ENCODE data around the gene EME2. TPM values are rescaled to one million over a fixed set of nuclear protein-coding genes. Genes with fewer than 3 reads are reported as not detected.
A peak's percentile ranks its signal among the peaks of the same experiment; 100 is the strongest.

Gene EME2
- total RNA-seq, 3 donors from 2014 or later (not counting 1 experiment from before 2014, with no cell fraction given): 30.0 to 33.8 (median 30.1) TPM

- Histone ChIP-seq H3K27me3 (ENCODE audit: control insufficient read depth, insufficient read depth, low read length) (no peaks in the 10 kb centered on the region), H3K36me3 (ENCODE audit: control insufficient read depth, insufficient read depth, low read length) (peaks cover 20% of the 10 kb centered on the region)
- intact Hi-C loops (cut with micrococcal nuclease): no loop called here
These were observed 15.6 kb downstream of the EME2 start for GRCh38 chr16:1788095-1788707.

GRCh38 chr16:1788708-1789100 is 16.1 kb downstream of the EME2 start:
- no peaks in the 10 kb centered on the region for H3K27me3 ChIP-seq (ENCODE audit: control insufficient read depth, insufficient read depth, low read length)
- H3K27ac ChIP-seq (ENCODE audit: low read length): no peak overlapping the region
- H3K9me3 Mint-ChIP-seq: no peaks in the 10 kb centered on the region
- no peak for TF ChIP-seq CTCF (IDR thresholded peaks at IDR 0.05)
- peaks cover 20% of the 10 kb centered on the region for H3K36me3 ChIP-seq (ENCODE audit: control insufficient read depth, insufficient read depth, low read length)
- peaks cover 15% of the 10 kb centered on the region for H3K4me1 ChIP-seq (ENCODE audit: control insufficient read depth, insufficient read depth, low read length)
- H3K4me3 Mint-ChIP-seq: peak overlapping the region; percentile 35
- H3K36me3 Mint-ChIP-seq: no peaks in the 10 kb centered on the region
- peaks cover 6 to 13% of the 10 kb centered on the region in 2 donors for H3K4me1 Mint-ChIP-seq
- WGBS (ENCODE audit: insufficient coverage): 91% methylated on average over 19 of the region's 19 CpGs
- H3K27me3 Mint-ChIP-seq (ENCODE audit: low read depth in 2 of 2): no peaks in the 10 kb centered on the region
- H3K27ac Mint-ChIP-seq: peak overlapping the region in 1 of 2 donors; percentile 68
- H3K4me3 ChIP-seq (ENCODE audit: low read length): no peak overlapping the region
- no peak for ATAC-seq
- no peak for DNase-seq
- intact Hi-C loops (cut with micrococcal nuclease): no loop called here
- no peaks in the 10 kb centered on the region for H3K9me3 ChIP-seq (ENCODE audit: control insufficient read depth, insufficient read depth, low read length)

More at GRCh38 chr16:1788095-1788707, 15.6 kb downstream of the EME2 start:
- no peaks in the 10 kb centered on the region for H3K27me3 Mint-ChIP-seq (ENCODE audit: low read depth in 2 of 2)
- Histone ChIP-seq H3K27ac (ENCODE audit: low read length) (no peak overlapping the region), H3K4me3 (ENCODE audit: low read length) (no peak overlapping the region), H3K9me3 (ENCODE audit: control insufficient read depth, insufficient read depth, low read length) (no peaks in the 10 kb centered on the region), H3K4me1 (ENCODE audit: control insufficient read depth, insufficient read depth, low read length) (peaks cover 20% of the 10 kb centered on the region)
- no peak for ATAC-seq
- H3K27ac Mint-ChIP-seq: no peak overlapping the region
- H3K9me3 Mint-ChIP-seq: no peaks in the 10 kb centered on the region
- no peaks in the 10 kb centered on the region for H3K36me3 Mint-ChIP-seq
- DNase-seq: no peak
- WGBS (ENCODE audit: insufficient coverage): 97% methylated on average over 38 of the region's 38 CpGs
- no peak overlapping the region for H3K4me3 Mint-ChIP-seq
- peaks cover 6 to 16% of the 10 kb centered on the region in 2 donors for H3K4me1 Mint-ChIP-seq
- TF ChIP-seq CTCF (IDR thresholded peaks at IDR 0.05): no peak

GRCh38 chr16:1789643-1790045 is 17.0 kb downstream of the EME2 start:
- H3K4me3 Mint-ChIP-seq: no peak overlapping the region
- intact Hi-C loops (cut with micrococcal nuclease): no loop called here
- no peak overlapping the region for H3K27ac Mint-ChIP-seq
- no peaks in the 10 kb centered on the region for H3K9me3 Mint-ChIP-seq
- ATAC-seq: no peak
- TF ChIP-seq CTCF (IDR thresholded peaks at IDR 0.05): no peak
- WGBS (ENCODE audit: insufficient coverage): 92% methylated on average over 25 of the region's 25 CpGs
- no peak overlapping the region for H3K4me3 ChIP-seq (ENCODE audit: low read length)
- no peaks in the 10 kb centered on the region for H3K36me3 Mint-ChIP-seq
- no peaks in the 10 kb centered on the region for H3K27me3 Mint-ChIP-seq (ENCODE audit: low read depth in 2 of 2)
- H3K4me1 ChIP-seq (ENCODE audit: control insufficient read depth, insufficient read depth, low read length): peaks cover 8% of the 10 kb centered on the region
- no peak for DNase-seq
- H3K27me3 ChIP-seq (ENCODE audit: control insufficient read depth, insufficient read depth, low read length): no peaks in the 10 kb centered on the region
- peaks cover 6 to 13% of the 10 kb centered on the region in 2 donors for H3K4me1 Mint-ChIP-seq
- peaks cover 20% of the 10 kb centered on the region for H3K36me3 ChIP-seq (ENCODE audit: control insufficient read depth, insufficient read depth, low read length)
- H3K9me3 ChIP-seq (ENCODE audit: control insufficient read depth, insufficient read depth, low read length): no peaks in the 10 kb centered on the region
- no peak overlapping the region for H3K27ac ChIP-seq (ENCODE audit: low read length)

- Mint-ChIP-seq H3K4me3 (no peak overlapping the region), H3K4me1 (peaks cover 6 to 9% of the 10 kb centered on the region in 2 donors), H3K9me3 (no peaks in the 10 kb centered on the region), H3K36me3 (no peaks in the 10 kb centered on the region), H3K27ac (no peak overlapping the region), H3K27me3 (ENCODE audit: low read depth in 2 of 2) (no peaks in the 10 kb centered on the region)
- DNase-seq (no peak), ATAC-seq (no peak)
- no peak for TF ChIP-seq CTCF (IDR thresholded peaks at IDR 0.05)
- Histone ChIP-seq H3K9me3 (ENCODE audit: control insufficient read depth, insufficient read depth, low read length) (no peaks in the 10 kb centered on the region), H3K27ac (ENCODE audit: low read length) (no peak overlapping the region), H3K4me3 (ENCODE audit: low read length) (no peak overlapping the region), H3K4me1 (ENCODE audit: control insufficient read depth, insufficient read depth, low read length) (peaks cover 5% of the 10 kb centered on the region), H3K36me3 (ENCODE audit: control insufficient read depth, insufficient read depth, low read length) (peaks cover 20% of the 10 kb centered on the region), H3K27me3 (ENCODE audit: control insufficient read depth, insufficient read depth, low read length) (no peaks in the 10 kb centered on the region)
- intact Hi-C loops (cut with micrococcal nuclease): no loop called here
- WGBS (ENCODE audit: insufficient coverage): 98% methylated on average over 15 of the region's 15 CpGs
These were observed 17.6 kb downstream of the EME2 start for GRCh38 chr16:1790261-1790610.
